NCI-H345 treated with DMSO at 0.1 percent for 48 hours (cell line): Measurements from ENCODE around the gene ASB5.
"Not testable (repeated sequence)": the region's sequence is repeated elsewhere in the genome, so short reads cannot be mapped to it uniquely, and the experiment has no call there.

Source experiments
- DNase-seq: peaks from one replicate; lab custom pipeline; 2025; ENCODE audit not compliant: unreplicated experiment; lab: John Stamatoyannopoulos, UW

ASB5 gene

DNA sequence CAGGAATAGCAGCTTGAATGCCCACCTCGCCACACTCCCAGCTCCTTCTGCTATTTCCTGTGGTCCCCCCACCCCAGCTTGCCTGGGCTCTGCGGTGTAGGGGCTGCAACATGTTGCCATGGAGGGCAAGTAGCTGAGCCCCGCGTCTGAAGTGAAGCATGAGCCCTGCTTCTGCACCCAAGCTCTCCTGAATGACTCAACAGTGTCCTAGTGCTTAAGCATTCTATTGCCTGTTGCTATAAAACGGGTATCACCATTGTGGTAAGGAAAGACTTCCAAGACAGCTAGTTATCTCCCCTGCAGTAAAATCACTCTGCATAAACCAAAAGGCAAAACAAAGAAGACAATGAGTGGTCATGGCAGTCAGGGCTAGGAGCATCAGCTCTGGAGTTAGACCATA, 42.3 kb downstream of the ASB5 start:
- DNase-seq, result no peak

DNA sequence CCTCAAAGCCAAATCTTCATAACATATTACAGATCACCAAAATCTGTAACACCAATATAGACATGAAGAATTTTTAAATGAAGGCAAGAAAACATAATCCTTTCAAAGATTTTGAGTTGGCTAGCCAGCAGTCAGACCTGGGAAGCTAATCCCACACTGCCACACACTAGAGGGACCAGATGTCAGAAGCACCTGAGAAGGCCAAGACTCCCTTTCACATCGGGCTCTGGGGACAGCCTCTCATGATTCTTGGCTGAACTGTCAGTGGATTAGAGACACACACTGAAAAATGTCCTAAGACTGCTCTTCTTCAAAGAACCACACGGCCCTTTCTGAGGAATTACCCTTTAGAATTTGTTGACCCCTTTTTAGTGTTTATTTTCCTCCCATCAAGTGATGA, 45.5 kb downstream of the ASB5 start:
- DNase-seq, result no peak

DNA sequence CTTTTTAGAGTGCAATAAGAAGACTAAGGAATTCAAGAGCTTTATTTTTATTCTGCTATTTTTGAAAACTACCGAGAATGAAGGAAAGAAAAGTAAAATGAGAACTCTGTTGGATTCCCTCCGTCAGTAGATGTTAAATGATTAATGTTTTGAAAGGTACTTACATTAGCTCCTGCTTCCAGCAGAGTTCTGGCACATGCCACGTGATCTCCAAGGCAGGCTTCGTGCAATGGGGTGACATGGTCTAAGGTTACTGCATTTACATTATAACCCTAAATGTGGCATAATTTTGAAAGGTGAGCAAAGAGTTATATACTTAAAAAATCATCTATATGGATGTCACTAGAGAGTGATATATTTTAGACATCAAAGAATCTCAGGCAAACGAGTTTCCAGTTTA, 46.9 kb downstream of the ASB5 start:
- DNase-seq, result no peak

DNA sequence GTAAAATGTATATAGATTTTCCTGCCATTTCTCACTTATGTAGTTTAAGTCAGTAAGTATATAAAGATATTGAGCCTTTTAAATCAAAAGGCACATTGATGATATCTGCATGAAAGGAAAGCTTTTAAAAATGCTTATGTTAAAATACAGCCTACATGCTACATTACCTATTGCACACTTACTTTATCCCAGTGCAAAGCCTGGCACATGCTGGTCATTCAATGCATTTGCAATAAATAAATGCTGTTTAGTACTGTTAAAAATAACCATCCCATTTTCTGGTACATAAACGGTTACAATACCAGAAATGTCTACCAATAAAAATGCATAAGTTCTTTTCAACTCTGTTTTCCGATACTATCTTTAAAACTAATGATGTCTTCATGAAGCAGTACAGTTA, 51.5 kb downstream of the ASB5 start:
- DNase-seq, result no peak

DNA sequence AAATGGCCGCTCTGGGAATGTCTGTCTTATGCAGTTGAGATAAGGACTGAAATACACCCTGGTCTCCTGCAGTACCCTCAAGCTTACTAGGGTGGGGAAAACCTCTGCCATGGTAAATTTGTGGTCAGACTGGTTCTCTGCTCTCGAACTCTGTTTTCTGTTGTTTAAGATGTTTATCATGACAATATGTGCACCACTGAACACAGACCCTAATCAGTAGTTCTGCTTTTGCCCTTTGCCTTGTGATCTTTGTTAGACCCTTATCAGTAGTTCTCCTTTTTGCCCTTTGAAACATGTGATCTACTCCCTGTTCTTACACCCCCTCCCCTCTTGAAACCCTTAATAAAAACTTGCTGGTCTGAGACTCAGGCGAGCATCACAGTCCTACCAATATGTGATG, 56.7 kb downstream of the ASB5 start:
- DNase-seq, result not testable (repeated sequence)

DNA sequence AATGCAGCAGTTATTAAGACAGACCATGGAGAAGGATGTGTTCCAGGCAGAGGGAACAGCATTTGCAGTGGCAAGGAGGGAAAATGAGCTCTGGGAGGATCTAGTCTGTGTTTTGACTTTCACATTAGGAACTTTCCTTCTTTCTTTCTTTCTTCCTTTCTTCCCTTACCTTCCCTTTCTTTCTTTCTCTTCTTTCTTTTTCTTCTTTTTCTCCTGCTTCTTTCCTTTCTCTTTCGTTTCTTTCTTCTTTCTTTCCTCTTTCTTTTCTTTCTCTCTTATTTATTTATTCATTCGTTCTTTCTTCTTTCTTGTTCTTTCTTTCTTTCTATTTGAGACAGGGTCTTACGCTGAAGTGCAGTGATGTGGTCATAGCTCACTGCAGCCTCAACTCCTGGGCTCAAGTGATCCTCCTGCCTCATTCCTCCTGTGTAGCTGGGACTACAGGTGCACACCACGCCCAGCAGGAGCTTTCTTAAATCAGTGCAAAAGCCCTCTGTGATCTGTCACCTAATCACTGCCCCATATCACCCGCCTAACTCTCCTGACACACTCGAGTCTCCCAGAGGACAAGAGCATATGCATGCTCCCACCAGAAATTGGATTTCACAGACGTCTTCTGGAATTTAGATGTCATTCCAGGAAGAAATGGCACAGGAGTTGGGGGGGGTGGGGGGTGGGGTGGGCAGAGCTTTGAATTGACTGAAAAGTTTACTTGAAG, 58.3 kb downstream of the ASB5 start:
- DNase-seq, result no peak

DNA sequence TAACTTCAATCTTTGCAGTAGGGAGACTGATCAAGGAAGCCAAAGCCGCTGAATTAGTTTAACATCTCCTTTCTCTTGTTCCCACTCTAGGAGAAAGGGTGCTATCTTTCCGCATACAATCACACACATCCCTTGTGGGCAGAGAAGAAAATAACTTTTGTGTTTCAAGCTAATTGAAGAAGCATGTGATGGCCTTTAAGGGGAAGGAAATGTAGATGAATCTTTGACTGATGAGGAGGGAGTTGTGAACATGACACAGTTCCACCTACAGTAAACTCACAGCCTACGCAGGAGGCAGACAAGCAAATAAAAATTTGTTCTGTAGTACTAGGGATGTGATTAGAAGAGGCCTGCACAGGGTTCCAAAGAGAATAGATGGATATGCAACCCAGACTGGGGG, 58.9 kb downstream of the ASB5 start:
- no peak for DNase-seq

DNA sequence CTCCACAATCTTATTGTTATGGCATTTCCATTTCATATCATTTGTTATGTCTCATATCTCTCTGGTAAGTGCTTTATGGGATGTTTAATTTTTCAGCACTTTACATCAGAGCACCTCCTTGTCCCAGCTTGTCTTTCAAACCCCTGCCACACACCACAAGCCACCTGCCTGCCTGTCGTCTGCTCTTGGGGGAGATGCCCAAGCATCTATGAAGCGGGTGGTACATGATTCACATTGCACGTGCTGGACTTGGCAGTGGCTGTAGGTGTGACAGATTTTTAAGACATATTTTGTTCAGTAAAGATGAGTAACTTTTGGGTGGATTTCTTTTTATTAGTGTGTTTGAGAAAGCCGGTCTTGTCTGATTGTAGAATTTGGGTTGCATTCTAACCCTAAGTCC, 59.5 kb downstream of the ASB5 start:
- no peak for DNase-seq

DNA sequence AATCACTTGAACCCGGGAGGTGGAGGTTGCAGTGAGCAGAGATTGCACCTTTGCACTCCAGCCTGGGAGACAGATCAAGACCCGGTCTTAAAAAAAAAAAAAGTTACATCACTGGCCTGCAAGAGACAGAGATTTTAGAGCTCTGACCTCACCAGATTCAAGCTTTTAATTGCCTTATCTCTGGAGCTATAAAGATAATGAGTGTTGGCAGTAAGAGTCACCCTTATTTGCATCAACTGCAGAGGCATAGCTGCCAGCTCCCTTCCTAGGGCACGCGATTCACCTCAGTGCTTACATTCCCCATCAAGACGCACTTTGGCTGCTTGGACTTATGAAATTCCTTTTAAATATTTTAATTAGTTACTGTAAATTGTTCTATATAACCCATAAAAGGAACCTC, 61.2 kb downstream of the ASB5 start:
- DNase-seq, result no peak

DNA sequence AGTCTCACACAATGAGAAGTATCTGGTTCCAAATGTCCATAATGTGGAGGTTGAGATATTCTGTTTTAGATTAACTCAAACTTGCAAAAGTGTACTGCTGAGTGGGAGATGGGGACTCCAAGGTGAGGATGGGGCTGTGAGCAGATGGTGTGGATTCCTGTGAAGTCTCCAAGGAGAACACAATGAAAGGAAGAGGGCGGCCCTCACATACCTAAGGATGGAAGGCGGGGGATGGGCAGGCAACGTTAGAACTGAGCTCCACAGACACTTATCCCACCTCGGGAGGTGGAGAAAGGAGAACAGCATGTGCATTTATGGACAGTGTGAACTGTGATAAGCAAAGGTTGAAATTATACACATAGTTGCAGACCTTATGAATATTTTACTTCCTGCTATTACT, 63.7 kb downstream of the ASB5 start:
- DNase-seq, result no peak

DNA sequence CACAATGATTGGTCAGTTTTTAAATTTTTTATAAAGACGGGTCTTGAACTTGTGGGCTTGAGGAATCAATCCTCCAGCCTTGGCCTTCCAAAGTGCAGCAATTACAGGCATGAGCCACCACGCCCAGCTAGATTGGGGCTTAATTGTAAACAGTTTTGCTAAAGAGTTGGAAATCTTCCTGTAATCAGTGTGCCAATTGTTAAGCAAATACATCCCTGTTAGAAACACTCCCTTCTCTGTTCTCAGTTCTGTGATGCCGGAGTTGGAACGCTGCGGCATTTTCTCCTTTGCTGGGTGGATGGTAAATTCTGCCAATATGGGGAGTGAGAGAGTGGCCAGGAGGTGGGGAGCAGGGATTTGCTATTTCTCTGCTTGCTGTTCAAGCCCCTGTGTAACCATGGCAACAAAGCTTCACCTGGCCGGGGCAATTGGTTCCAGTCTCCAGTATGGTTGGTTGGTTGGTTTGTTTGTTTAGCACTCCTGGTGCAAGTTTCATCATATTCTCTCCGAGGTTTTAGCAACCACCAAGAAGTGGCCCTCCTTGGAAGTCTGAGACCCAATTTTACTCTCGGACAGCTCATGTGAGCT, 70.6 kb downstream of the ASB5 start:
- DNase-seq, result no peak

DNA sequence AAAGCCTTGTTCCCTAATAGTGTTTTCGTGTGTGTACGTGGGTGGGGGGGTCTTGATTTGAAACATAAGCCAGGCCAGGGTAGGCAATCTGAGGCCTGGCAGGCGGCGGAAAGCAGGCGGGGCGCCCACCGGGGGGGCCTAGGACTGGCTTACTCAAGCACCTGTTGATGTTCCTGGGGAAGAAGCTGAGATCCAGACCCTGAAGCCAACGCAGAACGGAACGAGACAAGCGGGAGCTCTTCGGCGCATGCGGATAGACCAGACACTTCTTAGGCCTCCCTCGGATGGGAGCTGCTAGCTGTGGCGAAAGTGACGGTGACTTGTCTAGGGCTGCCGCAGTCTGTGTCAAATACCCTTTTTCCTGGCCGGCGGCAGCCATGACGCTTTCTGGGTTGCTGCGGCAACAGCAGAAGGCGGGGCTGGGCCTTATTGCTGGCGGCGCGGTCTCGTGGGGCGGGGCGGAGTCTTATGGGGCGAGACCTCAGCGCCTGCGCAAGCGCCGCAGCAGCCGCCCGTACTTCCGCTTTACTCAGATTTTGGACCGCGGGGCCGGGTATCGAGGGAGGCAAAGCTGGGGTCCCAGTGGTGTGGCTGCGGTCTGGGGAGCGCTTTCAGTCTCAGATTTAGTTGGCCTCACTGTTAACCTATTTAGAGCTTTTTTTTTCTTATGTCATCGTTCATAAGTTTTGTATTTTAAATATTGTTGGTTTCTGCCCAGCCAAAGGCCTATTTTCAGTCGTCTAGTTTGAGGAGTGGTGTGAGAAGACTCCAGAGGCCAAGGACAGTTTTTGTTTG, 73.6 kb downstream of the ASB5 start, which contains the start of gene SPATA4:
Gene SPATA4, minus strand, starts transcription at position 402 of the 795 bp plus-strand sequence. Its CDS starts 23 bp downstream, at position 379.
- DNase-seq, result peak; percentile 70

DNA sequence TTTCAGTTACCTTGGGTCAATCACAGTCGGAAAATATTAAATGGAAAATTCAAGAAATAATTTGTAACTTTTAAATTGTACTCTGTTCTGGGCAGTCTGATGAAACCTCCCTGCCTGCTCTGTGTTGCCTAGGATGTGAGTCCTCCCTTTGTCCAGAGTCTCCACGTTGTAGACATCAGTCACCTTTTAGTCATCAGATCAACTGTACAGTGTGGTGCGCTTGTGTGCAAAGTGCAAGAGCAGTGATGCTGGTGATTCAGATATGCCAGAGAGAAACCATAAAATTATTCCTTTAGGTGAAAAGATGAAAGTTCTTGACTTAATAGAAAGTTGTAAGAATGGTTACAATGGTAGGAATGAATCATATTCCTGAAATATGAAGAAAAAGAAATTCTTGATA, 75.1 kb downstream of the ASB5 start:
- DNase-seq, result no peak

DNA sequence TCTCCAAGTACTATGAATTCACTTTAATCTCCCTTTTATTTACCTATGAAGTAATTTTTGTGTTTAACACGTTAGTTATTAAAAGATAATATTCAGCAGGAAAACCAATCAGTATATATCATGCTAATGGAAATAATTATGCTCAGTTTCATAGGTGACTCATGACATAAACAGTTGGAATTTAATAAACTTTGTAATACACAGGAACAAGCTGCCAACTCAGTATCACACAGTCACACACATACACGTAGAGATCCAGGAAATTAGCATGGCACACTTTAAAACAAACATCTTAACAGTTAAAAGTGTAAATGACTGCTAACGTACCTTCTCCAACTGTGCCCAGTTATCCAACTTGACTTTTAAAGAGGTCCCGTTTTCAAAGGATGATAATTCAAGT, 75.9 kb downstream of the ASB5 start:
- no peak for DNase-seq

DNA sequence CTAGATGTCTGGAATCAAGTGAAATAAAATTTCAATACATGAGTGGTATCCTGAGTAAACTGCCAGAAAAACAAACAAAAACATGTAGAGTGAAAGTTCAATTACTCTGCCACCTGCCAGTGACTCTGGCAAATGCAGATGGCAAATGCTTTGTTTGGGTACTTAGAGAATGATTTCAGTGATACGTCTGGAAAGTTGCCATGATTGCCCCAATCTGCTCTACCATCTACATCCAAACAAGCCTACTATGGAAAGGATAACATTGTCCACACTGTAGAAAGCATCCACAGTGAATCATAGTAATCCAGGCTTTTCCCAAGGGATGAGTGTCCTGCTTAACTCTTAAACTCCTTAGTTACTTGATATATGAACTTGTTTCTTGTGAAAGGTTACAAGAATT, 77.0 kb downstream of the ASB5 start:
- peak; percentile 78 for DNase-seq

DNA sequence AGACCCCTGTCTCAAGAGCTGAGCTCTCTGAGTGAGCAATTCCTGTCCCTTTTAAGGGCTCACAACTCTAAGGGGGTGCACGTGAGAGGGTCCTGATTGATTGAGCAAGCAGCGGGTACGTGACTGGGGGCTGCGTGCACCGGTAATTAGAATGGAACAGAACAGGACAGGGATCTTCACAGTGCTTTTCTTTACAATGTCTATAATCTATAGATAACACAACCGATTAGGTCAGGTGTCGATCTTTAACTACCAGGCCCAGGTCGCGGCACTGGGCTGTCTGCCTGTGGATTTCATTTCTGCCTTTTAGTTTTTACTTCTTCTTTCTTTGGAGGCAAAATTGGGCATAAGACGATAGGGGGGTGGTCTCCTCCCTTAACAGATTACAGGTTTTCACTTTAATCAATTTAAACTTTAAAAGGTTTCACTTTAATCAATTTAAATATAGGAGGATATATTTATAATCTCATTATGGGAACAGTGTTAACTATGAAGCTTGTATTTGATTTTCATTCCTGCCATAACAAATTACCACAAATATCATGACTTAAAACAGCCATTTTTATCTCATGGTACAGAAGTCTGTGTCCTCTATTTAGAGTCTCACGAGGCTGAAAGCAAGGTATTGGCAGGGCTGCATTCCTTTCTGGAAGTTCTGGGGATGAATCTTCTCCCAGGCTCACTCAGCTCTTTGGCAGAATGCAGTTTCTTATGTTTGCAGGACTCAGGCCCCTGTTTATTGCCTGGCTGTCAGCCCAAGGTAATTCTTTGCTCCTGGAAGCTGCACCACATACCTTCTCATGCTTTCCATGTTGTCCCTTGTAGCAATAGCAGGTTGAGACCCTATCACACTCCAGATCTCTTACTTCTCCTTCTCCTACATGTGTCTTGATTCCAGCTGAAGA, 78.9 kb downstream of the ASB5 start:
- no peak for DNase-seq

DNA sequence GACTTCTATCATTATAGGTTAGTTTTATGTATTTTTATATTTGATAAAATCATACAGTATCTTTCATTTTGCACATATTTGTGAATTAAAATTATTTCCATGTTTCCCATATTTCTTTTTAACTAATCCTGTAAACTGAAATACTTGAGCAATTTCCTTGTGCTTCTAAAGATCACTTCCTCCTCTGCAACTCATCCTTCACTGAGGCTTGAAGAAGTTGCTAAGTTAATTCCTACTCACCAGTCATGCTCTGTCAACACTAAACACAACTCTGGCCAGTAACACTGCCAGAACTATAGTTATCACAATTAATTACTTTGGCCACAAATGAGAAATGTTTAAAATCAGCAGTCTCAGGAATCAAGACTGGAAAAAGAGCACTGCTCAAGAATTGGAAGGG, 80.4 kb downstream of the ASB5 start:
- no peak for DNase-seq

DNA sequence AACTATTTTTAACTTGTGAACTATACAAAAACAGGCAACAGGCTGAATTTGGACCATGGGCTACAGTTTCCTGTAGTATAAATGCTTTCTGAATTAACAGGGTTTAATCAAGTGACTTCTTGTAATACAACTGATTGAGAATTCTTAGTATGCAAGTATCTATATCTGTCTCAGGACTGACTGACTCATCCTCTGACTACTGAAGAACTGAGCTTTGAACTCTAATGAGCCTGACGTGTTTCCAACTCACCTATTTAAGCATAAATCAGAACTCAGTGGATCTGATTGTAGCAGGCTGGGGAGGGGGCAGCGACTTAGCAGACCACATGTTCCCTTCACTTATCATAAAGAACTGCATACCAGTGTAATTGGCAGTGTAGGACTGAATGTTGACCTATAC, 81.4 kb downstream of the ASB5 start:
- no peak for DNase-seq

DNA sequence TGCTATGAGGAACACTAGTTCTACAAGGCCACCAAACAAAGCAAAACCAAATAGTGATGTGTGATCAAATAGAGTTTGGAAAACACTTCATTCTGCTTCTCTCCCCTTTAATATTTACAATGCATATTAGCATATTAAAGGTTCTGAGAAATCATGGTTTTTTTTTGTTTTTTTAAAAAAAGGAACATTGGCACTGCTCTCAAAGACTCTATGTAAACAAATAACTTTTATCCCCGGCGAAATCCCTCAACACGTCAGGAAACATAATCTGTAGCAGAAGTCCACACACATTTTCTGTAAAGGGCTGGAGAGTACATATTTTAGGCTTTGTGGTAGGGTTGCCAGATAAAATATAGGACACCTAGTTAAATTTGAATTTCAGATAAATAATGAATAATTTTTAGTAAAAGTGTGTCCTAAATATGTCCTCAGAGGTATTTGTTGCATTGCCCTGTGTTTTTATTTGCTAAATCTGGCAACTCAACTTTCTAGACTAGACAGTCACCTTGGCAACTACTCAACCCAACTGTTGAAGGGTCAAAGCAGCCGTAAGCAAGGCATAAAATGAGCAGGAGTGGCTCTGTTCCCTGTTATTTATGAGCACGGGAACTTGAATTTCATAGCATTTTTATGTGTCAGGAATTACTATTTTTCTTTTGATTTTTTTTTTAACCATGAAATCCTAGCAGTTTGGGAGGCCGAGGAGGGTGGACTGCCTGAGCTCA, 82.2 kb downstream of the ASB5 start:
- no peak for DNase-seq

DNA sequence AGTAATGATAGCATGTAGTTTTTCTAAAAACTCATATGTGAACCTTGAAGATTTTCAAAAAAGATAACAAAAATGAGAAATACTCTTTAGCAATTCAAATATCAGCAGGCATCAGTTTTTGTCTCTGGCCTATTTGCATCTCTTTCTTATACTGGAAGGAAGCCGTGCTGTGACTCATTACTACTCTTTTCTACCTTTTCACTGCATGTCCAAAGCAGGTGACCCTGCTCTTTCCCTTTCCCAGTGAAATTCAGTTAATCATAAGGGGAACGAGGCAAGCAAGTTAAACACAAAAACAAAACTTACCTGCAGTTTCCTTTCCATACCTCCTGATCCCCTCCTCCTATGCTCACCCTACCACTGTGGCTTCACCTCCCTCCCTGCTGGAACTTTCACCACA, 83.0 kb downstream of the ASB5 start:
- DNase-seq, result no peak

DNA sequence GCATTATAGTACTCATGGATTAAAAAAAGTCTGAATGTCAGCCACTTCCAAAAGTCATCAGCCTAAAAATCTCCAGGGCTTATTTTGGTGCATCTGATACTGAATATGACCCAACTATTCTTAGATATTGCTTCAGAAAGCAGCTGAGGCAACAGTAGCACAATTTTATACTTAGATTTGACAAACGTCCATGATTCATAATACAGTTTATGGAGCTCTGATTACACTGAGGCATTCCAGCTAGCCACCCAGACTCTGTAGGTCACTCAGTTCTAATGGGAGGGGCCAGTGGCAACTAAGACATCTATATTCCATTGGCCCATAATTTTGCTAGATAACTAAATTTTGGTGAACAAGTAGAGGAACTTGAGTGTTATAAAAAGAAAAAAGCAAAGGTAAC, 84.0 kb downstream of the ASB5 start:
- no peak for DNase-seq
